ENCODE measurements around the gene EPB41L2.
A peak's percentile ranks its signal among the peaks of the same experiment; 100 is the strongest.

Gene EPB41L2

DNA sequence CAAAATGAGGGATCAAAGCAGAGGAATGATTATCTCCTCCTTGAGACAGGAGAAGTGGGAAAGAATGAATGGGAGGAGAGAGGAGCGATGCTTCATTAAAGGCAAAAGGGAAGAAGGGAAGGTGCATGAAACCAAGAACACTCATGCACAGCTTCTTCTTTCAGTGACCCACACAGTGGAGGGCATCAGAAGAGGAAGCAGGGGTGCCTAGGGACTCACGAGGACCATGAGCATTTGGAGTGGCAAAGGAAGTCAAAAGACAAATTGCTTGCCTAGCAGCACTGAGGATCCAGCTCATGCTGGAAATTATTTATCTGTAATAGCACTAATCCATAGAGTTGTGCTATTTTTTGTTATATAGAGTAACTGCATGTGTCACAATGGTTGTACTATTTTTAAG is 169.8 kb downstream of the EPB41L2 start:
- no peaks in the 10 kb centered on the region for H3K9me3 ChIP-seq (replicated peaks; ENCODE audit: low read length)
- no peak overlapping the region for H3K4me3 ChIP-seq (ENCODE audit: low read length)
- no peaks in the 10 kb centered on the region for H3K27me3 ChIP-seq (ENCODE audit: control insufficient read depth, insufficient read depth, low read length)
- H3K4me1 ChIP-seq (ENCODE audit: control insufficient read depth, insufficient read depth, low read length), result peaks cover 20% of the 10 kb centered on the region
- no peak overlapping the region for H3K9ac ChIP-seq (ENCODE audit: low read depth, low read length)
- H3K36me3 ChIP-seq (ENCODE audit: insufficient read depth, low read length), result peaks cover 21% of the 10 kb centered on the region
- no peak overlapping the region for H3K4me2 ChIP-seq (ENCODE audit: low read length)

DNA sequence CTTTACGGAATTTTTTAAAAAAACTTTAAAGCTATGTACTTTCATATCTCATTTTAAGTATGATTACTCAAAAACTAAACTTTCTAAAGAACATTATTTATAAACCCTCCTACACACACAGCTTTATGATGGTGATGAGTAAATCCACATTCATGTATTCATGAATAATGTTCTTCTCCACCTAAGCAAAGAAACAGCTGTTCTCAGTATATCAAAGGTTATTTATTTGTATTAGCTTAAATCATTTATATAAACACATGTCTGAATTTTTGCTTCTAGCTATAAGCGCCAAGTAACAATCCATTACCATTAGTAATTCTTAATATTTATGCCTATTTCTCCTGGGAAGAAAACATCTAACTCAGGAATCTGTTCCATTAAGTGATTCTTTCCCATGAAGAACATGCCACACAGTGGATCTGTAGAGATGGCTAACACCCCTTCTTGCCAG is 172.5 kb downstream of the EPB41L2 start:
- no peaks in the 10 kb centered on the region for H3K27me3 ChIP-seq (ENCODE audit: control insufficient read depth, insufficient read depth, low read length)
- H3K9me3 ChIP-seq (replicated peaks; ENCODE audit: low read length), result no peaks in the 10 kb centered on the region
- no peak overlapping the region for H3K4me3 ChIP-seq (ENCODE audit: low read length)
- H3K36me3 ChIP-seq (ENCODE audit: insufficient read depth, low read length), result peaks cover 24% of the 10 kb centered on the region
- H3K4me1 ChIP-seq (ENCODE audit: control insufficient read depth, insufficient read depth, low read length), result peaks cover 12% of the 10 kb centered on the region
- peak overlapping the region; percentile 44 for H3K4me2 ChIP-seq (ENCODE audit: low read length)
- H3K9ac ChIP-seq (ENCODE audit: low read depth, low read length), result peak overlapping the region; percentile 21

DNA sequence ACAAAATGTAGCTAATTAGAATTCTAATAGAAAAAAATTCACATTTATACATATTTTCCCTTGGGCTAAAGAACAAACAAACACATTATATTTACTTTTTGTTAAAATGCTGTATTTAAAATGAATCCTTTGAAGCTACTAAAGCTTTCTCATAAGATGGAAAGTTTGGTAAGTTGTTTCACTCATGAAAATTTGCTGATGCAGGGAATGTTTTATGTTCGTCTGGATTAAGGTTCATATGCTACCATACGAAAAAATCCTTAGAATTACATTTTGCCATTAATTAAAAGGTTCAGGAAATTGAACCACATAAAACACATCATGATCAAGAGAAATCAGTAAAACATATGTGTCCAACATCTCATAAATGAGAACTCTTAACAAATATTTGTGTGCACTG is 173.6 kb downstream of the EPB41L2 start:
- no peak overlapping the region for H3K9ac ChIP-seq (ENCODE audit: low read depth, low read length)
- no peak overlapping the region for H3K4me3 ChIP-seq (ENCODE audit: low read length)
- H3K36me3 ChIP-seq (ENCODE audit: insufficient read depth, low read length), result peaks cover 13% of the 10 kb centered on the region
- H3K4me1 ChIP-seq (ENCODE audit: control insufficient read depth, insufficient read depth, low read length), result peaks cover 12% of the 10 kb centered on the region
- H3K27me3 ChIP-seq (ENCODE audit: control insufficient read depth, insufficient read depth, low read length), result no peaks in the 10 kb centered on the region
- no peaks in the 10 kb centered on the region for H3K9me3 ChIP-seq (replicated peaks; ENCODE audit: low read length)
- H3K4me2 ChIP-seq (ENCODE audit: low read length), result no peak overlapping the region

DNA sequence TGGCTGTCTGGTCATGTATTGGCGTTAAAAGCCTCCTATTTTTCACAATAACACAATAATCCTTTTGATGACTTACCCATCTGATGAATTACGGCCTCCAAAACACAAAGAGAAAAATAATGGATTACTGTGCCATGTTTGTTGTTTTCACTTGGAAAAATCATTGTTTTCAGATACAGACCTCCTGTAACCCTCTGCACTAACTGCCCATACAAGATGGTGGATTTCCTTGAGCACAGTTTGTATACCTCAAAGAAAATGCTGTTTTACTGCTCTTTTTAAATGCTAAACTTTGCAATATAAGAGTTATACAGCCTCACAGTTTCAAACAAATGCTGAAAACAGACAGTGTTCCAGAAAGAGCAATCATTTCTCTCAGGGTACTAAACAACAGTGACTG is 174.8 kb downstream of the EPB41L2 start:
- Histone ChIP-seq H3K36me3 (ENCODE audit: insufficient read depth, low read length) (peaks cover 13% of the 10 kb centered on the region), H3K27me3 (ENCODE audit: control insufficient read depth, insufficient read depth, low read length) (no peaks in the 10 kb centered on the region), H3K4me2 (ENCODE audit: low read length) (no peak overlapping the region), H3K9me3 (replicated peaks; ENCODE audit: low read length) (no peaks in the 10 kb centered on the region), H3K9ac (ENCODE audit: low read depth, low read length) (no peak overlapping the region), H3K4me1 (ENCODE audit: control insufficient read depth, insufficient read depth, low read length) (peaks cover 12% of the 10 kb centered on the region), H3K4me3 (ENCODE audit: low read length) (no peak overlapping the region)

DNA sequence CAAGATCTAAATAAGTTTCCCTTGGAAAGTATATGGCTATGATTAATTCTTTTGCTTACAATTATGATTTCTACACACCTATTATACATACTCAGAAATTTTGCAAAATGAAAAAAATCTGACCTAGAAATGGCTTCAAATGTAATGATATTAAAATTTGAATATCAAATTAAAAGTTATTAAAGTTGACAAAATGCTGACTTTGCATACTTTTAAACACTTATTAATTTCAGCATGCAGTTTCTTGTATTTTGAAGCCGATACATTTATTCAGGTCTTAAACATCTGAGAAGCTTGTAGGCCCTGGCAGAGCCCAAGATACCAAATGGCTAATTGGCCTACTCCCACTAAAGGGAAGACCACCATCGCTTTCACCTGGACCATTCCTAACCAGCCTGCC is 176.1 kb downstream of the EPB41L2 start:
- Histone ChIP-seq H3K4me3 (ENCODE audit: low read length) (no peak overlapping the region), H3K9me3 (replicated peaks; ENCODE audit: low read length) (no peaks in the 10 kb centered on the region), H3K27me3 (ENCODE audit: control insufficient read depth, insufficient read depth, low read length) (no peaks in the 10 kb centered on the region), H3K4me2 (ENCODE audit: low read length) (no peak overlapping the region), H3K4me1 (ENCODE audit: control insufficient read depth, insufficient read depth, low read length) (peaks cover 12% of the 10 kb centered on the region), H3K9ac (ENCODE audit: low read depth, low read length) (no peak overlapping the region), H3K36me3 (ENCODE audit: insufficient read depth, low read length) (peaks cover 14% of the 10 kb centered on the region)

DNA sequence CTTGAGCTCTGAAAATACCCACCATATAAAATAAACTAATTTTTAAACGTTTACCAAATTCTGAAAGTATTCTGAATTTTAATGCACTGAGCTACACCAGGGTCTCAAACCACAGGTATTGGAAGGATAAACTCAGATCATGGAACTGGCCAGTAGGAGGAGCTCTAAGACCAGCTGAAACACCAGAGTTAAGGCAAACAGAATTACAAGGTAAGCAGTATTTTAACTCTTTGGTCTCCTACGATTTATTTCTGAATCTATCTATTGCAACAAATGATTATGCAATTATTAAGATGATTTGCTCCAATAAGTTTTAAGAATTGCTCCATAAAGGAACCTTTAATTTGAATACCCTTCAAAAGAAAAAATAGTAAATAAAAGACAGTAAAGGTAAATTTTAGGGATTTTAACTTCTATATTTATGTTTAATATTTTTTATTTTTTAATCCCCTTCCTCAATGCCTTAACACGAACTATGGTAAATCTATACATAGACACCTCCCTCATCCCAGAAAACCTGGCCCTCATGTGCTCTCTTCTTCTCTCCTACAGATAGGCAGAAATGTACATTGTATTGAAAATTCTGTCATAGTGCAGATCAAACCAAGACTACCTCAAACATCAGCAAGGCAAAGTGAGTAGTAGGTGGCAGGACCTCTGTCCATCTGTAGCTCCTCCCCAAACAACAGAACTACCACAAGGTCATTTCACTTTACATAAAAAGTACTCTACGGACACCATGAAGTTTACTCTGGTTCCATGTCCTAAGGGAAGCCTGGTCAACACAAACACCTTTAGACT is 177.5 kb downstream of the EPB41L2 start:
- Histone ChIP-seq H3K27me3 (ENCODE audit: control insufficient read depth, insufficient read depth, low read length) (no peaks in the 10 kb centered on the region), H3K9me3 (replicated peaks; ENCODE audit: low read length) (no peaks in the 10 kb centered on the region), H3K36me3 (ENCODE audit: insufficient read depth, low read length) (peaks cover 13% of the 10 kb centered on the region), H3K4me3 (ENCODE audit: low read length) (no peak overlapping the region), H3K4me1 (ENCODE audit: control insufficient read depth, insufficient read depth, low read length) (peaks cover 5% of the 10 kb centered on the region), H3K4me2 (ENCODE audit: low read length) (no peak overlapping the region), H3K9ac (ENCODE audit: low read depth, low read length) (no peak overlapping the region)

DNA sequence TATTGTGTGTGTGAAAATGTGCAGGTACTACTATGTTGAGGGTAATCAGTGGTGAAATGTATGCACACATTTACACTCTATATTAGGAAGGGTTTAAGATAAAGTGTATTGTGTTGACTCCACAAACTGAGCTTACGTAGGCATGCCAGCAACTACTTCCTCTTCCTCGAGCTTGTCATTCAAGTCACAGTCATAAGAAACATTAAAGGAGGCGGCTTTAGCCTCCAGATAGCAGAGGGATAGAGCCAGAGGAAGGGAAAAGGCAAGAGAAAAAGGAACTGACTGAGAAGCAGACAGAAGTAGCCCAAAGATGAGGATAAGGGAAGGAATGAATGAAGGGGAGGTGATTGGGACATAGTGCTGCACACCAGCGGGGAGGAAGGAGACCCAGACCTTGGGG is 180.7 kb downstream of the EPB41L2 start:
- no peak overlapping the region for H3K9ac ChIP-seq (ENCODE audit: low read depth, low read length)
- no peaks in the 10 kb centered on the region for H3K9me3 ChIP-seq (replicated peaks; ENCODE audit: low read length)
- H3K27me3 ChIP-seq (ENCODE audit: control insufficient read depth, insufficient read depth, low read length), result no peaks in the 10 kb centered on the region
- peaks cover 8% of the 10 kb centered on the region for H3K36me3 ChIP-seq (ENCODE audit: insufficient read depth, low read length)
- no peak overlapping the region for H3K4me2 ChIP-seq (ENCODE audit: low read length)
- no peak overlapping the region for H3K4me3 ChIP-seq (ENCODE audit: low read length)
- no peaks in the 10 kb centered on the region for H3K4me1 ChIP-seq (ENCODE audit: control insufficient read depth, insufficient read depth, low read length)

DNA sequence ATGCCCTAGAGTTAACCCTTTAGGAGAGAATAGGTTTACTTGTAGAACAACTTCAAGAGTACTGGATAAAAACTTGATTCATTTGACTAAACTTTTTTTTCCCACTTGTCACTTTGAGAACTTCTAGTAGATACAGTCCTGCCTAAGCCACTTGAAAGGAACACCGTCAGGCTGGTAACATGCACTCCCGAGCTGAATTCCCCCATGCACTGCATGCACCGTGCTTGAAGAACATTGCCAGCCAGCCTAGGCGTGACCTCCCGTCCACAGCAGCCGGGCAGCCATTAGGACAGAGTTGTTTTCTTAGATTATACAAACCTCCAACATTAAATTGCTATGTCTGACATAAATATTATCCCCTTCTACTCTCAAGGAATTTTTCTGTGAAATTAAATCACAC is 183.2 kb downstream of the EPB41L2 start:
- Histone ChIP-seq H3K36me3 (ENCODE audit: insufficient read depth, low read length) (peaks cover 8% of the 10 kb centered on the region), H3K4me3 (ENCODE audit: low read length) (no peak overlapping the region), H3K4me2 (ENCODE audit: low read length) (no peak overlapping the region), H3K9me3 (replicated peaks; ENCODE audit: low read length) (no peaks in the 10 kb centered on the region), H3K27me3 (ENCODE audit: control insufficient read depth, insufficient read depth, low read length) (no peaks in the 10 kb centered on the region), H3K9ac (ENCODE audit: low read depth, low read length) (no peak overlapping the region), H3K4me1 (ENCODE audit: control insufficient read depth, insufficient read depth, low read length) (no peaks in the 10 kb centered on the region)

DNA sequence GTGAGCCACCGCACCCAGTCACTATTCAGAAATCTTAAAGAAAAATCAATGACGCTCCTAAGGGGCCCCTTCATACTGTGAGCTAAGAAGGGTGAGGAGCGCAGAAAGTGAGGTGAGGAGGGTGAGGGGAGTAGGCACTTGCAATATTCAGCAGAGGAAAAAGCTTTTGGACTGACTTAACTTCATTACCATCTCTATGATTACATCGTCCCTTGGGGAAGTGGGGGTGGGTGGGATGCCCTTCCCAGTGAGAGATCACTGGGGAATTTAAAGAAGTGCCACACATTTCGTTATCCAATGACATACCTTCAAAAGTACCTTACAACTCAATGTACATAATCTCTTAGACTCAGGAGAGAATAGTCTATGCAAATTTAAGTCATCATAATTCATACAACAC is 189.3 kb downstream of the EPB41L2 start:
- no peaks in the 10 kb centered on the region for H3K9me3 ChIP-seq (replicated peaks; ENCODE audit: low read length)
- H3K36me3 ChIP-seq (ENCODE audit: insufficient read depth, low read length), result peaks cover 9% of the 10 kb centered on the region
- H3K4me2 ChIP-seq (ENCODE audit: low read length), result no peak overlapping the region
- no peaks in the 10 kb centered on the region for H3K27me3 ChIP-seq (ENCODE audit: control insufficient read depth, insufficient read depth, low read length)
- no peak overlapping the region for H3K4me3 ChIP-seq (ENCODE audit: low read length)
- no peaks in the 10 kb centered on the region for H3K4me1 ChIP-seq (ENCODE audit: control insufficient read depth, insufficient read depth, low read length)
- H3K9ac ChIP-seq (ENCODE audit: low read depth, low read length), result no peak overlapping the region

DNA sequence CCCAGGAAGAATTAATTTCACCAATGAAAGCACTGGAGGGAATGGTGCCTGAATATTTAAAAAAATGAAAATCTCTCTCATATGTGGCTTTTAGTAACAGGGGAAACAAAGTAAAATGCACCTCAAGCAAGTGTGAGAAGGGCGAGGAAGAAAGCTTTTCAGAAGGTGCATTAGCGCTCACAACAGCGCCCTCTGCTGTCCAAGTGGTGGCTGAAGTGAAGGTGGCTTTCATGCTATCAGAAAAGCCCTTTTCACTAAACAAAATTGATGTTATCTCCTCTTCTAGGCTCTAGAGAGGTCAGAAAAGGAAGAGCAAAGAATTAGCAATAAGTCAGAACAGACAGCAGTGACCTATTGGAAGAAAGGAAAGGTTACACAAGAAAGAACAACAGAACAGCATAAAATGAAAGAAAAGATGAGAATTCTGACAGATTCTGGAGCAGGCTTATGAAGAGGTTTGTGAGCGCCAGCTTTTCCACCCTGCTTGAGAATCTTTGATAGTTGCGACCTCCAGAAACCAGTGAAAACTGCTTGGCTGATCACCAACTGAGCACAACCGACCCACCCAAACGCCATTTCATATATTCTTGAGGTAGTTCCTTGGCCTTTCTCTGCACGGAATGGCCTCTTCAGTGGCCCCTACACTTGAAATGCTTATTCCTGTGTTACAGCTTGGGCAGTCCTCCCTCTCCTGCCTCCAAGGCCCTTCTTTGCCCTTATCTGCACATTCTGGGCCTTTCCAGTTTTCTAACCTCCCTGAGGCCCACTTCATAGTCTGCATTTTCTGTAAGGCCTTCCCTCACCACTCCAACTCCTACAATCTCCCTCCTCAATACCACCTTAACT is 190.6 kb downstream of the EPB41L2 start:
- Histone ChIP-seq H3K36me3 (ENCODE audit: insufficient read depth, low read length) (peaks cover 9% of the 10 kb centered on the region), H3K9me3 (replicated peaks; ENCODE audit: low read length) (no peaks in the 10 kb centered on the region)

DNA sequence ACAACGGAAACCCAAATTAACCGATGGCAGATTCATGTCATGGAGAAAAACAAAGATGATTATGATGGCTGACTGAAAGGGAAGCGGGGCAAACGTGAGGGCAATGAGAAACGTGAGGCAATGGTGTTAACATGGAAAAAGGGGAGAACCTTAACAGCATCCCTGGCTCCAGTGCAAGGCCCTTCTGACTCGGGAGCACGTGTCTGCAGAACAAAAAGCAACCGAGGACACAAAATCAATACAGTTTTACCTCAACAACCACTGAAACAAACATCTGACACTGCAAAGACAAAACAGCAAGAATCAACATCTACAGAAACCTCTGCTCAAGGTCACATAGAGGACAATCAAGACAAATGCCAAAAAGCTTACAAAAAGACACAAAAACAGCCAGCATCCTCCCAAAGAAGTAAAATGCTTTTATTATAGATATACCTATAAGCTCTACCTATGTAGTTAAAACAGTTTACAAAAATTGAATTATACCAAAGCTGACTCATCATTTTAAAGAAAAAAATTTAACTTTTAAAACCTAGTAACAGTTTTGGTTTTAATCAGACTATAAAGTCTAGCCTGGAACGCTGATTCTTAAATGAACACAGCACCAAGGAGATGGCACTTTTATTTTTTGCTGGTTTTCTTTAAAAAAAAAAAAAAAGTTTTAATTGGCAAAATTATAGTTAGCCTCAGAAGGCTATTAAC is 192.7 kb downstream of the EPB41L2 start:
- Histone ChIP-seq H3K4me2 (ENCODE audit: low read length) (no peak overlapping the region), H3K4me3 (ENCODE audit: low read length) (no peak overlapping the region), H3K9ac (ENCODE audit: low read depth, low read length) (no peak overlapping the region), H3K9me3 (replicated peaks; ENCODE audit: low read length) (no peaks in the 10 kb centered on the region), H3K36me3 (ENCODE audit: insufficient read depth, low read length) (peaks cover 17% of the 10 kb centered on the region), H3K27me3 (ENCODE audit: control insufficient read depth, insufficient read depth, low read length) (no peaks in the 10 kb centered on the region), H3K4me1 (ENCODE audit: control insufficient read depth, insufficient read depth, low read length) (no peaks in the 10 kb centered on the region)

More for the DNA sequence above, 190.6 kb downstream of the EPB41L2 start:
- no peak overlapping the region for H3K9ac ChIP-seq (ENCODE audit: low read depth, low read length)
- no peaks in the 10 kb centered on the region for H3K4me1 ChIP-seq (ENCODE audit: control insufficient read depth, insufficient read depth, low read length)
- no peaks in the 10 kb centered on the region for H3K27me3 ChIP-seq (ENCODE audit: control insufficient read depth, insufficient read depth, low read length)
- no peak overlapping the region for H3K4me3 ChIP-seq (ENCODE audit: low read length)
- no peak overlapping the region for H3K4me2 ChIP-seq (ENCODE audit: low read length)

Measured in skeletal muscle satellite cell (primary cell).